ENCODE results near the gene IL10RA. TPM values are rescaled to one million over a fixed set of nuclear protein-coding genes. Genes with fewer than 3 reads are reported as not detected.
"Not testable (repeated sequence)": the region's sequence is repeated elsewhere in the genome, so short reads cannot be mapped to it uniquely, and the experiment has no call there.

IL10RA gene
- total RNA-seq, 1 donor from 2014 or later, result not detected

- peaks cover 44% of the 10 kb centered on the region for H3K27me3 Mint-ChIP-seq (ENCODE audit: unreplicated experiment)
- TF ChIP-seq CTCF (IDR thresholded peaks at IDR 0.05), result peak; percentile 94
- no peak overlapping the region for H3K4me3 Mint-ChIP-seq (ENCODE audit: unreplicated experiment)
- peak; percentile 95 for DNase-seq (ENCODE audit: extremely low spot score, unreplicated experiment)
- H3K9me3 Mint-ChIP-seq (ENCODE audit: unreplicated experiment), result no peaks in the 10 kb centered on the region
- no peaks in the 10 kb centered on the region for H3K36me3 Mint-ChIP-seq (ENCODE audit: unreplicated experiment)
- no peaks in the 10 kb centered on the region for H3K4me1 Mint-ChIP-seq (ENCODE audit: unreplicated experiment)
- no peak overlapping the region for H3K27ac Mint-ChIP-seq (ENCODE audit: unreplicated experiment)
These were observed 39.2 kb upstream of the IL10RA start for GRCh38 chr11:117946842-117947526.

GRCh38 chr11:117947751-117948150 lies 38.4 kb upstream of the IL10RA start:
- H3K36me3 Mint-ChIP-seq (ENCODE audit: unreplicated experiment); H3K27ac Mint-ChIP-seq (ENCODE audit: unreplicated experiment); H3K4me3 Mint-ChIP-seq (ENCODE audit: unreplicated experiment); H3K4me1 Mint-ChIP-seq (ENCODE audit: unreplicated experiment); H3K9me3 Mint-ChIP-seq (ENCODE audit: unreplicated experiment): not testable (repeated sequence)
- peaks cover 38% of the 10 kb centered on the region for H3K27me3 Mint-ChIP-seq (ENCODE audit: unreplicated experiment)
- DNase-seq (ENCODE audit: extremely low spot score, unreplicated experiment), result peak; percentile 30

- peak; percentile 71 for DNase-seq (ENCODE audit: extremely low spot score, unreplicated experiment)
- not testable (repeated sequence) for H3K36me3 Mint-ChIP-seq (ENCODE audit: unreplicated experiment); H3K27ac Mint-ChIP-seq (ENCODE audit: unreplicated experiment); H3K9me3 Mint-ChIP-seq (ENCODE audit: unreplicated experiment); H3K4me3 Mint-ChIP-seq (ENCODE audit: unreplicated experiment); H3K4me1 Mint-ChIP-seq (ENCODE audit: unreplicated experiment)
- peaks cover 38% of the 10 kb centered on the region for H3K27me3 Mint-ChIP-seq (ENCODE audit: unreplicated experiment)
These were observed 37.7 kb upstream of the IL10RA start for GRCh38 chr11:117948466-117948865.

- Mint-ChIP-seq H3K27me3 (ENCODE audit: unreplicated experiment) (peaks cover 33% of the 10 kb centered on the region), H3K9me3 (ENCODE audit: unreplicated experiment) (no peaks in the 10 kb centered on the region), H3K36me3 (ENCODE audit: unreplicated experiment) (no peaks in the 10 kb centered on the region), H3K4me3 (ENCODE audit: unreplicated experiment) (no peak overlapping the region), H3K27ac (ENCODE audit: unreplicated experiment) (no peak overlapping the region), H3K4me1 (ENCODE audit: unreplicated experiment) (no peaks in the 10 kb centered on the region)
- DNase-seq (ENCODE audit: extremely low spot score, unreplicated experiment), result peak; percentile 46
- TF ChIP-seq CTCF (IDR thresholded peaks at IDR 0.05), result no peak
These were observed 37.1 kb upstream of the IL10RA start for GRCh38 chr11:117949062-117949461.

GRCh38 chr11:117950301-117950700 lies 35.9 kb upstream of the IL10RA start:
- Mint-ChIP-seq H3K27me3 (ENCODE audit: unreplicated experiment) (peaks cover 27% of the 10 kb centered on the region), H3K27ac (ENCODE audit: unreplicated experiment) (no peak overlapping the region), H3K36me3 (ENCODE audit: unreplicated experiment) (no peaks in the 10 kb centered on the region), H3K4me1 (ENCODE audit: unreplicated experiment) (no peaks in the 10 kb centered on the region), H3K4me3 (ENCODE audit: unreplicated experiment) (no peak overlapping the region), H3K9me3 (ENCODE audit: unreplicated experiment) (no peaks in the 10 kb centered on the region)
- DNase-seq (ENCODE audit: extremely low spot score, unreplicated experiment), result peak; percentile 46
- no peak for TF ChIP-seq CTCF (IDR thresholded peaks at IDR 0.05)

GRCh38 chr11:117950993-117951961 lies 34.9 kb upstream of the IL10RA start:
- H3K4me3 Mint-ChIP-seq (ENCODE audit: unreplicated experiment), result no peak overlapping the region
- no peak for TF ChIP-seq CTCF (IDR thresholded peaks at IDR 0.05)
- DNase-seq (ENCODE audit: extremely low spot score, unreplicated experiment), result peak; percentile 69
- H3K4me1 Mint-ChIP-seq (ENCODE audit: unreplicated experiment), result no peaks in the 10 kb centered on the region
- no peaks in the 10 kb centered on the region for H3K36me3 Mint-ChIP-seq (ENCODE audit: unreplicated experiment)
- no peak overlapping the region for H3K27ac Mint-ChIP-seq (ENCODE audit: unreplicated experiment)
- no peaks in the 10 kb centered on the region for H3K9me3 Mint-ChIP-seq (ENCODE audit: unreplicated experiment)
- H3K27me3 Mint-ChIP-seq (ENCODE audit: unreplicated experiment), result peaks cover 33% of the 10 kb centered on the region
